NCI-H345 treated with DMSO at 0.1 percent for 48 hours (cell line): ENCODE data around the gene ELMO1.

Experiments used
- DNase-seq: peaks from one replicate; lab custom pipeline; 2025; ENCODE audit not compliant: unreplicated experiment; lab: John Stamatoyannopoulos, UW

ELMO1 gene

GRCh38 chr7:37432281-37432920 is 16.3 kb downstream of the ELMO1 start:
- no peak for DNase-seq

DNA sequence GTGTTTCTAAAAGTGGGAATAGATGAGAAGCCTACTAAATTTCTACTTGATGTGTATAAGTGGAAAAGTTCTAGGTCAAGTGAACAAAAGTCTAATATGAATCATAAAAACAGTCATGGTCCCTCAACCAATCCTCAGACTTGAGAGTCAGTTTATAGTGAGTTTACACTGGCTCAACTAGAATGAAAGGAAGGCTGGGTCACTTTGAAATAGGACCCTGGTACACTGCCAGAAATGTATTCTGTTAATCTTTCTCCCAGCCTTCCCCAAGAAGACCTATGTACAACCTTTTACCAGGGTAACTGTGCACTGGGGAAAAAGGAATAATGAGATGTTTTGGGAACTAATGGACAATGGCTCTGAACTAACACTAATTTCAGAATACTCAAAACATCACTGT is 17.3 kb downstream of the ELMO1 start:
- DNase-seq, result no peak

DNA sequence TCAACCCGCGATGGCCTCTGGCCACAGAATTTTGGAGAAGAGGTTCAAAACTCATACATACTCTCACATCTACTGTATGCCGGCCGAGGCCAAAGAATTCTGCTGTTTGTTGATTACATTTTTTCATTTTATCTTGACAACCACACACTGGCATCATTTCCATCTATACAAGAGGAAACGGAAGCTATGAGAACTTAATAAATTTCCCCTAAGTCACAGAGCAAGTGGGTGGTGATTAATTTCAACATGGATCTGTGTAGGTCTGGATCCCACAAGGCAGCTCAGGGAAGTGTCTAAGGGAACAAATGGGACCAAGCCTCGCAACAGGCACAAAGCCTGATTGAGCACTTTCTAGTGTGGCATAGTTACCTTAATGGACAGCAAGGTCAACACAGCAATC is 18.0 kb downstream of the ELMO1 start:
- DNase-seq, result no peak

DNA sequence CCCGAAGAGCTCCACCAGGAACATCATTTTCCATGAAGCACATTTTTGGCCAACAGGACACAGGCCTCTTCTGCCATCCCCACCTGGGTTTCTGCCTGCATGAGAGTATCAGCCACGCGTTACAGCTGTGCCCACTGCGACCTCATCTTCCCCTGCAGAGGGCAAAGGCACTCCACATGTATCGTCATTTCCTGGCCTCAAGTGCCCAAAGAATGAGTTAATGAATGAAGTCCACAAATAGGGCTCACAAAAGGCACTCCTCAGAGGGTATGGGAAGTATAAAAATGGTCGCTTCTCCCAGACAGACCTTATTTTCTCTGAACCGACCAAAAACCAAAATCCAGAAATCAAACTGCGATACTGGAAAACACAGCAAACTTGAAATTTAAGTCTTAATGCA is 18.5 kb downstream of the ELMO1 start:
- DNase-seq, result no peak

GRCh38 chr7:37429435-37429791 is 19.3 kb downstream of the ELMO1 start:
- DNase-seq, result no peak

GRCh38 chr7:37428681-37429434 is 19.8 kb downstream of the ELMO1 start:
- no peak for DNase-seq

- DNase-seq, result no peak
Observed at GRCh38 chr7:37427276-37427940, 21.3 kb downstream of the ELMO1 start.

GRCh38 chr7:37425498-37425897 is 23.2 kb downstream of the ELMO1 start:
- no peak for DNase-seq

GRCh38 chr7:37424995-37425394 is 23.7 kb downstream of the ELMO1 start:
- no peak for DNase-seq

DNA sequence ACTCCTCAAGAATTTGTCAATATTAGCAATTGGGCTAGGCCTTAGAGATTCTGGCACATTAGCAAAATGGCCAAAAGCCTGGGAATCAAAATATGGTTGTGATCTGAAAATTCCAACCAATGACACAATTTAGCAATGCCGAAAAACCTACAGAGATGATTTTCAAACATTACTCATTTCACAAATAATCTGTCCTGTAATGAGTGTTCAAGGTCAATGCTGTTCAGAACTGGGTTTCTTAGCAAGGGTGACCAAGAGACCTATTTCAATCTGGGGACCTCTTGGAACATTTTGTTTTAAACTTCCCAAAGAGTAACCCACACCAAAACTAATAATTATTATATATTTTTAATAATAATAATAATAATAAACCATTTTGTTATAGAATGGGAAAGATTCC is 24.1 kb downstream of the ELMO1 start:
- no peak for DNase-seq

GRCh38 chr7:37421861-37422500 is 26.7 kb downstream of the ELMO1 start:
- no peak for DNase-seq

- DNase-seq, result no peak
Observed at GRCh38 chr7:37420946-37421695, 27.5 kb downstream of the ELMO1 start.

DNA sequence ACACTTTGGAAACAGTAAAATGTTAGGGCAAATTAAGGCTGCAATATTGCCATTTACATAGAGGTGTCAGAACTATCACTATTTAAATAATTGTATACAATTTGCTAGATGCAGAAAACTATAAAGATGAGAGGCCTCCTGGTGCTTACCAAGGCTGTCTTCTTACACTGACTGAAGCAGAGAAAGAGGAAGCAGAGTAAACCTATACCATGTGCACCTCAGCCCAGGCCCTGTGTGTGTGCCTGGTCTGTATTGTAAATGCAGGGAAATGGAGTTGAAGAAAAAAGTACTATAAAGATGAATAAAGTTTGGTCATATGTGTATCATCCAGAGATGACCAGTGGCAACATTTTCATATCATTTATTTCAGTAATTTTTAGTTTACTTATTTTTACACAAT is 29.2 kb downstream of the ELMO1 start:
- no peak for DNase-seq

DNA sequence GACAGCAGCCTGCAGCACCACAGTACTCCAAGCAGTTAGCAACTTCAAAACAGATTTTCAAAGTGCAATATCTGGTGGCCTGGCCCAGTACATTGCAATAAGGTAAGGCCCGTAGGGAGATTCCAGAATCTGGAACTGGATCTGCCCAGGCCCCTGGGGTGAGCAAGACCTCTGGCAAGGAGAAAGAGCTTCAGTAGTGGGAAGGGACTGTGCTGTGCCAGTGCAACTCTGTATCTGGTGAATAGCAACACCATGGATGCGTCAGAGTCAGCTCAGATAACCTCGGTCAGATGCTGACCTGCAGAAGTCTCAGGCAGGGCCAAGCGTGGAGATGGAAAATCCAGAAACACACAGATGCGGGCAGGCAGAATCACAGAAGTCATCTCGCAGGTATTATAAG is 30.3 kb downstream of the ELMO1 start:
- DNase-seq, result no peak

- no peak for DNase-seq
Observed at GRCh38 chr7:37417107-37417474, 31.6 kb downstream of the ELMO1 start.

DNA sequence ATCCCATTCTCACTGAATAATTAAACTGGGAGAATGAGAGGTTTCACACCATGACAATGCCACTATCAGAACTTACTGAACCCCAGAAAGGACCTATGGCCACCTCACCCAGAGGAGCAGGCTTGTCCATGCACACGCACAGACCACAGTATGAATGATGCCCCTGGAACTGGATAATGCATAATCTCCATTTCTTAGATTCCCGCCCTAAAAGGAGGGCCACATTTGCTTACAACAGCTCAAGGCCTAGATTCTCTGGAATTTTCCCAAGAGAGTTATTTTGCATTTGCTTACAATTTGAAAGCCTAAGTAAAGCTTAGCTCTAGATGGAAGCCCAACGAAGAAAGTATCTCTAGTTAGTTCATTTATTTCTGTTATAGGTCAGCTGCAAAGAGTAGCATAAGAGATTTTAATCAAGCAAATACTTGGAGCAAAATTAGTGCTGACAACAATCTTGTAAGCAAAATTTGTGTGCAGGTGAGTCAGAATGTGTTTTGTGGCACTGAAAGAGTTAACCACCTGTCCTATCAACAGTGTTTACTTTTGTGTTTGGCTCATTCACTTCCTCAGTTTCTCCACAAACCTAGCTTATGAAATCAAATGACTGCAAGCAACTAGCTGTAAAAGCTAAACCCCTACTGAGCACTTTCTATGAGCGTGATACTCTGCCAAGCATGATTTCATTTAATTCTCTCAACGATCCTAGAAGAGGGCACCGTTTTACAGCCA is 32.1 kb downstream of the ELMO1 start:
- DNase-seq, result no peak

DNA sequence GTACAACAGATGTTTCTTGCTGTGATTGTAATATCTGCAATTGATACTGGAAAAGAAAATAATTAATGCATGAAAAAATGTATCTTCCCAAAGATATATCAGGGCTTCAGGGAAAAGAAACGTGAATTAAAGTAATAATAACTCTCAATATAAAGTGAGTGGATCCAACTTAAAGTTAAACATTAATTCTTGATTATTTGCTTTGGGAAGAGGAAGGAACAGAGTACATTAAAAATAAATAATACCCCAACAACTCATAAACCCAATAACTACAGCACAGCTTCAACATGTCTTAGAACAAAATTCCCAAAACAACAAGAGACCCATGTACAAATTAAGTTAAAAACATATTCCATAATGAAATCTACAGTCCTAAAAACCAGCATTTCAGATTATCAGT is 33.0 kb downstream of the ELMO1 start:
- no peak for DNase-seq

GRCh38 chr7:37414352-37414983 is 34.2 kb downstream of the ELMO1 start:
- no peak for DNase-seq

DNA sequence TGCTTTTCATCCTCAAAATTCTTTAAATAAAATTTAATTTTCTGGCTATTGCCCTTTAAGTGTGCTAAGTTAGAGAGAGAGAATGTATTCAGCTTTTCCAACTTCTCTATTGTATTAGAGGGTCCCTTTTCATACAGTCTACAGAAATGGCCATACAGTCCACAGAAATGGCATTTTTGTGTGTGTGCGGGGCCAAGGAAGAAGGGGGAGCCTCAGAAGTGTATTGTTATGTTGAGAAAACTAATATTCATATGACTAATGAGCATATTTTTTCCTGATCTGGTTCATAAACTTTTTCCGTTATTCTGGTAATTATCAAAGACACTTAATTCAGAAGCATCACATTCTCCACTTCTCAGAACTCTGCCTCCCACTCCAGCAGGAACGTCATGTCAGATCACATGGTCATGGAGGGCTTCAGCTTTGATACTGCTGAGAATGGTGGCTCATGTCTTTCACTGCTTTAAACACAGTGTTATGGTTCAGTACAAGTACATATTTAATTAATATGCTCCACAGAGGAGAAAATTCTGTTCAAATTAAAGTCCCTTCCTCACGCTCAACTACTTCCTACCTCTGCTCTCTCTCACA is 37.1 kb downstream of the ELMO1 start:
- no peak for DNase-seq
